T-cell (primary cell): ENCODE results near the gene TMEM201. TPM values are rescaled to one million over a fixed set of nuclear protein-coding genes. Genes with fewer than 3 reads are reported as not detected.
A peak's percentile ranks its signal among the peaks of the same experiment; 100 is the strongest.
"Not testable (repeated sequence)": the region's sequence is repeated elsewhere in the genome, so short reads cannot be mapped to it uniquely, and the experiment has no call there.

ENCODE experiments used
- ATAC-seq, 4 experiments: fragments of 200-7000 bp in 3 of 4; fragments of 150-1000 bp in 1 of 4; cut with Tn5 transposase; replicated peaks in 1 of 4; 1 replicate in 3 of 4; 2 replicates in 1 of 4; pipeline ENCODE4 v1.10.0; 2021; ENCODE audit warnings: moderate library complexity in 3 of 4, mild to moderate bottlenecking in 2 of 4, moderate number of reproducible peaks in 1 of 4
- CTCF ChIA-PET, 2 donors: fragments of 300-600 bp; sonication (Branson Sonifier 250); formaldehyde crosslinking; loops; one replicate each; lab custom pipeline; 2022; ENCODE audit warnings: antibody characterized with exemption in 2 of 2; lab: Charles Lee
- POLR2A ChIA-PET, 2 donors: fragments of 300-600 bp; sonication (Branson Sonifier 250); formaldehyde crosslinking; loops; one replicate each; lab custom pipeline; 2022; ENCODE audit warnings: antibody characterized with exemption in 2 of 2; lab: Charles Lee
- DNase-seq, 35 experiments: peaks; one replicate each; pipeline versions ENCODE4 v3.0.0 to v3.0.0-alpha.2; 2013 to 2023
- H3K27ac ChIP-seq: one replicate; pipeline ENCODE4 v1.5.1; 2013; ENCODE audit warnings: low read length
- H3K27me3 ChIP-seq, 2 experiments: replicated peaks in 1 of 2; 1 replicate in 1 of 2; 2 replicates in 1 of 2; pipeline versions ENCODE4 v1.6.1 to v1.7.0; 2013; ENCODE audit warnings: low read length in 1 of 2, mixed read lengths in 1 of 2; ENCODE audit not compliant: control insufficient read depth in 2 of 2, insufficient read depth in 2 of 2; ENCODE audit errors: extremely low read depth in 1 of 2
- H3K36me3 ChIP-seq, 2 donors: 1 replicate in 1 of 2; 2 replicates in 1 of 2; pipeline versions ENCODE4 v1.6.1 to v1.7.0; 2013; ENCODE audit warnings: low read length in 1 of 2; ENCODE audit not compliant: control insufficient read depth in 2 of 2, insufficient read depth in 1 of 2; ENCODE audit errors: extremely low read depth in 1 of 2
- H3K4me1 ChIP-seq, 2 experiments: 1 replicate in 1 of 2; 2 replicates in 1 of 2; pipeline versions ENCODE4 v1.6.1 to v1.7.0; 2013; ENCODE audit warnings: low read length in 2 of 2, mixed read lengths in 1 of 2; ENCODE audit not compliant: insufficient read depth in 2 of 2, control insufficient read depth in 1 of 2; ENCODE audit errors: extremely low read depth in 1 of 2
- H3K4me3 ChIP-seq, 2 donors: 1 replicate in 1 of 2; 2 replicates in 1 of 2; pipeline versions ENCODE4 v1.5.1 to v1.7.0; 2013; ENCODE audit warnings: mild to moderate bottlenecking in 2 of 2, low read length in 1 of 2, moderate library complexity in 1 of 2; ENCODE audit not compliant: control insufficient read depth in 1 of 2; ENCODE audit errors: extremely low read depth in 1 of 2
- H3K9me3 ChIP-seq: 2 replicates; pipeline ENCODE4 v1.7.0; 2013
- H3K27ac Mint-ChIP-seq, 2 donors: one replicate each; pipeline ENCODE4 v1.8.0; 2020 to 2021; ENCODE audit warnings: mild to moderate bottlenecking in 2 of 2, mixed read lengths in 2 of 2
- H3K27me3 Mint-ChIP-seq, 2 donors: one replicate each; pipeline ENCODE4 v1.8.0; 2021 to 2022; ENCODE audit warnings: mixed read lengths in 2 of 2
- H3K36me3 Mint-ChIP-seq: one replicate; pipeline ENCODE4 v1.8.0; 2021; ENCODE audit warnings: mixed read lengths
- H3K4me1 Mint-ChIP-seq, 3 donors: one replicate each; pipeline ENCODE4 v1.8.0; 2020 to 2022; ENCODE audit warnings: mixed read lengths in 3 of 3, mild to moderate bottlenecking in 1 of 3
- H3K4me3 Mint-ChIP-seq, 3 donors: one replicate each; pipeline ENCODE4 v1.8.0; 2020 to 2022; ENCODE audit warnings: mild to moderate bottlenecking in 3 of 3, mixed read lengths in 3 of 3, moderate library complexity in 3 of 3
- H3K9me3 Mint-ChIP-seq, 3 donors: one replicate each; pipeline ENCODE4 v1.8.0; 2020 to 2022; ENCODE audit warnings: mixed read lengths in 3 of 3
- WGBS: methylation state at CpG from one replicate; pipeline ENCODE4 v1.1.5; 2013; ENCODE audit warnings: missing lambda C conversion rate; ENCODE audit not compliant: insufficient coverage; 5-methylcytosine and 5-hydroxymethylcytosine counted together
- total RNA-seq, 35 experiments: library from RNA in 6 of 35; stranded (reverse) in 6 of 35; fragments of 120-200 nt in 1 of 35; gene quantifications; one replicate each; pipeline versions ENCODE4 v1.2.1 to v1.2.4 and lab custom pipeline; 2013 to 2026

Gene TMEM201
- total RNA-seq, 5 donors from 2014 or later (not counting 1 experiment from before 2014, with no cell fraction given): 11.4 to 14.6 (median 12.5) TPM

GRCh38 chr1:9618909-9619679 is 30.4 kb downstream of the TMEM201 start:
- CTCF ChIA-PET: interaction anchor here in 1 of 2 donors (0.6 kb wide), 1 partner anchor 78 kb away, joined by 3 read pairs; no protein-coding TSS in a partner anchor
- ATAC-seq: no peak
- POLR2A ChIA-PET: no interaction called here

GRCh38 chr1:9621032-9621431 is 32.3 kb downstream of the TMEM201 start:
- no peaks in the 10 kb centered on the region for H3K36me3 ChIP-seq
- ATAC-seq: no peak
- CTCF ChIA-PET: no interaction called here
- POLR2A ChIA-PET: no interaction called here
- Mint-ChIP-seq H3K36me3 (no peaks in the 10 kb centered on the region), H3K9me3 (no peaks in the 10 kb centered on the region), H3K4me3 (no peak overlapping the region), H3K27me3 (peaks cover 0 to 8% of the 10 kb centered on the region in 2 donors), H3K27ac (no peak overlapping the region), H3K4me1 (peaks cover 2 to 10% (median 2%) of the 10 kb centered on the region in 3 donors)
- no peak for DNase-seq
- peaks cover 0 to 25% of the 10 kb centered on the region in 2 experiments for H3K27me3 ChIP-seq
- H3K27ac ChIP-seq: no peak overlapping the region
- no peaks in the 10 kb centered on the region for H3K9me3 ChIP-seq
- H3K4me3 ChIP-seq: no peak overlapping the region
- H3K4me1 ChIP-seq: peaks cover 0 to 4% of the 10 kb centered on the region in 2 experiments

More at GRCh38 chr1:9618909-9619679, 30.4 kb downstream of the TMEM201 start:
- H3K36me3 ChIP-seq: no peaks in the 10 kb centered on the region
- no peak overlapping the region for H3K4me3 ChIP-seq
- Mint-ChIP-seq H3K9me3 (no peaks in the 10 kb centered on the region), H3K27me3 (peaks cover 0 to 8% of the 10 kb centered on the region in 2 donors), H3K4me1 (peaks cover 0 to 2% (median 0%) of the 10 kb centered on the region in 3 donors), H3K27ac (no peak overlapping the region), H3K36me3 (no peaks in the 10 kb centered on the region), H3K4me3 (no peak overlapping the region)
- H3K9me3 ChIP-seq: no peaks in the 10 kb centered on the region
- peaks cover 0 to 22% of the 10 kb centered on the region in 2 experiments for H3K27me3 ChIP-seq
- DNase-seq: no peak
- no peak overlapping the region for H3K27ac ChIP-seq
- WGBS: 88% methylated on average over 11 of the region's 18 CpGs
- H3K4me1 ChIP-seq: peaks cover 0 to 6% of the 10 kb centered on the region in 2 experiments

- Histone ChIP-seq H3K4me3 (no peak overlapping the region), H3K27me3 (peaks cover 0 to 11% of the 10 kb centered on the region in 2 experiments), H3K27ac (no peak overlapping the region), H3K4me1 (peaks cover 11 to 32% of the 10 kb centered on the region in 2 experiments), H3K36me3 (no peaks in the 10 kb centered on the region), H3K9me3 (no peaks in the 10 kb centered on the region)
- no peak for ATAC-seq
- Mint-ChIP-seq H3K27ac (no peak overlapping the region), H3K27me3 (peaks cover 0 to 5% of the 10 kb centered on the region in 2 donors), H3K4me3 (peak overlapping the region in 1 of 3 donors; percentile 28), H3K36me3 (no peaks in the 10 kb centered on the region), H3K9me3 (no peaks in the 10 kb centered on the region), H3K4me1 (peaks cover 22 to 35% (median 27%) of the 10 kb centered on the region in 3 donors)
- DNase-seq: no peak
- CTCF ChIA-PET: interaction anchor here (0.7 to 0.8 kb wide), 2 partner anchors 79 to 1809 kb away, joined by 3 to 5 read pairs; no protein-coding TSS in a partner anchor
- POLR2A ChIA-PET: interaction anchor here in 1 of 2 donors (0.5 kb wide), 1 partner anchor 163 kb away, joined by 6 read pairs; no protein-coding TSS in a partner anchor
- 100% methylated on average over 1 of the region's 2 CpGs for WGBS
Observed at GRCh38 chr1:9624081-9624480, 35.4 kb downstream of the TMEM201 start.

DNA sequence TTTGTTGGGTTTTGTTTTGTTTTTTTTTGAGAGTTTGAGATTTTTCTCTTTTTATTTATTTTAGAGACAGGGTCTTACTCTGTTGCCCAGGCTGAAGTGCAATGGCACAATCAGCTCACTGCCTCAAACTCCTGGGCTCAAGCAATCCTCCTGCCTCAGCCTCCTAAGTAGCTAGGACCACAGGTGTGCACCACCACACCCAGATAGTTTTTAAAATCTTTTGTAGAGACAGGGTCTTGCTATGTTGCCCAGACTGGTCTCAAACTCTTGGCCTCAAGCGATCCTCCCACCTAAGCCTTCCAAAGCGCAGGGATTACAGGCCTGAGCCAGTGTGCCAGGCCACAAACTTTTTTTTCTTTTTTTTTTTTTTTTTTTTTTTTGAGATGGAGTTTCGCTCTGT is 36.3 kb downstream of the TMEM201 start:
- H3K36me3 Mint-ChIP-seq, H3K9me3 Mint-ChIP-seq, H3K27ac ChIP-seq, H3K36me3 ChIP-seq, ATAC-seq, DNase-seq, H3K27me3 ChIP-seq, H3K9me3 ChIP-seq, H3K4me3 ChIP-seq, H3K27me3 Mint-ChIP-seq, H3K27ac Mint-ChIP-seq: not testable (repeated sequence)
- POLR2A ChIA-PET: interaction anchor here (0.7 kb wide), 2 partner anchors 74 to 106 kb away, joined by 3 read pairs; no protein-coding TSS in a partner anchor
- Mint-ChIP-seq H3K4me3 (peak overlapping the region in 1 of 3 donors; percentile 24), H3K4me1 (peaks cover 22 to 40% (median 35%) of the 10 kb centered on the region in 3 donors)
- CTCF ChIA-PET: interaction anchor here in 1 of 2 donors (0.7 kb wide), 1 partner anchor 245 kb away, joined by 8 read pairs; no protein-coding TSS in a partner anchor
- WGBS: no CpG with 5 or more reads among the region's 3 CpGs
- H3K4me1 ChIP-seq: peaks cover 14 to 40% of the 10 kb centered on the region in 2 experiments

DNA sequence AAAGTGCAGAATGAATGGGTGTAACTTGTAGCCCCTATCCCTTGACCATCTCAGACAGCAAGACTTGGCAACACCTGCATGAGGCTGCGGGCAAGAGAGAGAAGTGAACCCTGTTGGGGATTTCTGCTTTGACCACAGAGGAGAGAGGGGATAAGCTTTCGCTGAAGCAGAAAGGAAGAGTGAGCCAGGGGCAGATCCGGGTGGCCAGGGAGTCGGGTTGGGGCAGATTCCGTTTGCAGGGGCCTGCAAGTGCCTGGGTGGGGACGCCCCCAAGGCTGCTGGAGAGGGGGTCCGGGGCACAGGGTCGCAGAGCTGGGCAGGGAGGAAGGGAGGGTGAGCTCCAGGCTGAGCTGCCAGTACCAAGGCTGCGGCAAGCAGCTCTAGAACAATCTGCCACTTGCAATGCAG is 37.5 kb downstream of the TMEM201 start:
- POLR2A ChIA-PET: interaction anchor here in 1 of 2 donors (0.6 kb wide), 1 partner anchor 27 kb away, joined by 21 read pairs; no protein-coding TSS in a partner anchor
- H3K36me3 ChIP-seq: no peaks in the 10 kb centered on the region
- ATAC-seq: no peak
- CTCF ChIA-PET: interaction anchor here (0.6 to 5.5 kb wide), 7 partner anchors 28 to 117 kb away, joined by 3 to 60 read pairs (median 4); partner anchors contain the start of gene PIK3CD (in 1 of the 2)
- H3K27me3 ChIP-seq: peaks cover 0 to 3% of the 10 kb centered on the region in 2 experiments
- no peaks in the 10 kb centered on the region for H3K9me3 ChIP-seq
- no peak overlapping the region for H3K27ac ChIP-seq
- peak overlapping the region; percentile 88 to 97 (median 90) for H3K4me3 Mint-ChIP-seq
- H3K4me1 Mint-ChIP-seq: peaks cover 30 to 49% (median 45%) of the 10 kb centered on the region in 3 donors
- H3K9me3 Mint-ChIP-seq: no peaks in the 10 kb centered on the region
- WGBS: 14% methylated on average over 9 of the region's 9 CpGs
- no peaks in the 10 kb centered on the region for H3K27me3 Mint-ChIP-seq
- peak overlapping the region; percentile 64 to 87 for H3K4me3 ChIP-seq
- peaks cover 18 to 46% of the 10 kb centered on the region in 2 experiments for H3K4me1 ChIP-seq
- H3K27ac Mint-ChIP-seq: peak overlapping the region; percentile 71 to 82
- peak in 5 of 35 experiments; percentile 2 to 60 (median 18) for DNase-seq
- H3K36me3 Mint-ChIP-seq: peaks cover 5% of the 10 kb centered on the region
